Left lung (tissue), 10 donors: Measurements from ENCODE around the gene MRPL54. TPM values are rescaled to one million over a fixed set of nuclear protein-coding genes. Genes with fewer than 3 reads are reported as not detected.
A peak's percentile ranks its signal among the peaks of the same experiment; 100 is the strongest.

Experiments used
- ATAC-seq: fragments of 200-7000 bp; cut with Tn5 transposase; one replicate; pipeline ENCODE4 v1.9.1; 2020; ENCODE audit warnings: moderate library complexity
- DNase-seq, 4 donors: peaks; one replicate each; pipeline ENCODE4 v3.0.0-alpha.2; 2013 to 2020
- H3K27ac ChIP-seq, 2 donors: fragments of 200-600 bp; sonication (generic) in 1 of 2; one replicate each; pipeline versions ENCODE4 v1.5.0 to v1.8.0; 2020 to 2021
- H3K27me3 ChIP-seq, 2 donors: fragments of 200-600 bp; sonication (generic) in 1 of 2; one replicate each; pipeline versions ENCODE4 v1.5.0 to v1.8.0; 2020 to 2021
- H3K36me3 ChIP-seq, 2 donors: fragments of 200-600 bp; sonication (generic) in 1 of 2; one replicate each; pipeline versions ENCODE4 v1.5.0 to v1.8.0; 2020 to 2021
- H3K4me1 ChIP-seq, 2 donors: fragments of 200-600 bp; one replicate each; pipeline ENCODE4 v1.8.0; 2021
- H3K4me3 ChIP-seq, 2 donors: fragments of 200-600 bp; sonication (generic) in 1 of 2; one replicate each; pipeline versions ENCODE4 v1.5.0 to v1.8.0; 2020 to 2021; ENCODE audit warnings: mild to moderate bottlenecking in 1 of 2
- H3K9me3 ChIP-seq, 2 donors: fragments of 200-600 bp; sonication (generic) in 1 of 2; one replicate each; pipeline versions ENCODE4 v1.5.0 to v1.8.0; 2020 to 2021
- intact Hi-C, 2 donors: fragments of 100-400 bp; cut with DNase I; formaldehyde crosslinking; loops; one replicate each; pipeline versions ENCODE4 v1.11.2 to v1.14.2; 2022
- polyA plus RNA-seq, 6 donors: library from polyadenylated mRNA; unstranded; fragments of 120-200 nt; gene quantifications; one replicate each; pipeline ENCODE4 v1.2.1, GENCODE V29; 2013; ENCODE audit not compliant: insufficient read length in 6 of 6
- total RNA-seq, 2 donors: library from RNA; stranded (reverse); fragmentation: NEBNext Ultra II Directional; extraction: Animal tissue kit (Norgen Biotek cat#: 25700); gene quantifications; one replicate each; pipeline ENCODE4 v1.2.1, GENCODE V29; 2021
- TF ChIP-seq, protein P1 (sequence below), 2 donors: fragments of 200-600 bp; sonication (generic) in 1 of 2; IDR thresholded peaks; one replicate each; pipeline versions ENCODE4 v1.5.0 to v1.8.0; 2021; ENCODE audit warnings: antibody characterized with exemption in 2 of 2
- donor health status: DM: no; HTN: yes; CAD: no.
- donor health status: DM: no; HTN: no; CAD: no.

The MRPL54 gene
- total and polyA plus RNA-seq, 8 donors = 24.4 to 59.1 (median 31.7) TPM

GRCh38 chr19:3738477-3739220 is 23.8 kb upstream of the MRPL54 start:
- intact Hi-C loops = no loop called here
- ATAC-seq (no peak), DNase-seq (peak in 1 of 4 donors; percentile 72)
- Histone ChIP-seq H3K27me3 (peaks cover 0 to 8% of the 10 kb centered on the region in 2 donors), H3K4me1 (no peaks in the 10 kb centered on the region), H3K36me3 (peaks cover 0 to 4% of the 10 kb centered on the region in 2 donors), H3K9me3 (no peaks in the 10 kb centered on the region), H3K4me3 (no peak overlapping the region), H3K27ac (no peak overlapping the region)
- TF ChIP-seq, protein P1, sequence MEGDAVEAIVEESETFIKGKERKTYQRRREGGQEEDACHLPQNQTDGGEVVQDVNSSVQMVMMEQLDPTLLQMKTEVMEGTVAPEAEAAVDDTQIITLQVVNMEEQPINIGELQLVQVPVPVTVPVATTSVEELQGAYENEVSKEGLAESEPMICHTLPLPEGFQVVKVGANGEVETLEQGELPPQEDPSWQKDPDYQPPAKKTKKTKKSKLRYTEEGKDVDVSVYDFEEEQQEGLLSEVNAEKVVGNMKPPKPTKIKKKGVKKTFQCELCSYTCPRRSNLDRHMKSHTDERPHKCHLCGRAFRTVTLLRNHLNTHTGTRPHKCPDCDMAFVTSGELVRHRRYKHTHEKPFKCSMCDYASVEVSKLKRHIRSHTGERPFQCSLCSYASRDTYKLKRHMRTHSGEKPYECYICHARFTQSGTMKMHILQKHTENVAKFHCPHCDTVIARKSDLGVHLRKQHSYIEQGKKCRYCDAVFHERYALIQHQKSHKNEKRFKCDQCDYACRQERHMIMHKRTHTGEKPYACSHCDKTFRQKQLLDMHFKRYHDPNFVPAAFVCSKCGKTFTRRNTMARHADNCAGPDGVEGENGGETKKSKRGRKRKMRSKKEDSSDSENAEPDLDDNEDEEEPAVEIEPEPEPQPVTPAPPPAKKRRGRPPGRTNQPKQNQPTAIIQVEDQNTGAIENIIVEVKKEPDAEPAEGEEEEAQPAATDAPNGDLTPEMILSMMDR (IDR thresholded peaks at IDR 0.05) = no peak

- TF ChIP-seq, protein P1 (IDR thresholded peaks at IDR 0.05) = no peak
- no peaks in the 10 kb centered on the region for H3K9me3 ChIP-seq
- no peak overlapping the region for H3K27ac ChIP-seq
- peaks cover 0 to 7% of the 10 kb centered on the region in 2 donors for H3K27me3 ChIP-seq
- no peaks in the 10 kb centered on the region for H3K4me1 ChIP-seq
- no peak overlapping the region for H3K4me3 ChIP-seq
- ATAC-seq (no peak), DNase-seq (peak in 1 of 4 donors; percentile 72)
- H3K36me3 ChIP-seq = peaks cover 0 to 4% of the 10 kb centered on the region in 2 donors
- intact Hi-C loops = no loop called here
These were observed 22.1 kb upstream of the MRPL54 start for GRCh38 chr19:3740431-3740830.

DNA sequence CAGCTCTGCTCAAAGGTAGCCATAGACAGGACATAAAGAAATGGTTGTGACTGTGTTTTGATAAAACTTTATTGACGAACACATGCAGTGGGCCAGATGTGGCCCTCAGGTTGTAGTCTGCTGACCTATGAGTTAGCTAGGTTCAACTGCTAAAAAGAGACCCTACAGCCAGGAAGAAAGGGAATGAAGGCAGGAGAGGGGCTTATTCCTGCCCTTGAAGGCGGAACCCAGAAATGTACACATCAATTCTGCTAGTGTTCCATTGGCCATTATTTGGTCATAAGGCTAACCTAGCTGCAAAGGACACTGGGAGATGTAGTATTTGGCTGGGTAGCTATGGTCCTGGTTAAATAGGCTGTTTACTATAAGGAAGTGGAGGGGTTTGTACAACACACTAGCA is 19.0 kb upstream of the MRPL54 start:
- no peak overlapping the region for H3K4me3 ChIP-seq
- DNase-seq = no peak
- intact Hi-C loops = no loop called here
- ATAC-seq = no peak
- no peaks in the 10 kb centered on the region for H3K9me3 ChIP-seq
- TF ChIP-seq, protein P1 (IDR thresholded peaks at IDR 0.05) = no peak
- H3K4me1 ChIP-seq = no peaks in the 10 kb centered on the region
- H3K27ac ChIP-seq = no peak overlapping the region
- H3K36me3 ChIP-seq = peaks cover 0 to 4% of the 10 kb centered on the region in 2 donors
- H3K27me3 ChIP-seq = no peaks in the 10 kb centered on the region

DNA sequence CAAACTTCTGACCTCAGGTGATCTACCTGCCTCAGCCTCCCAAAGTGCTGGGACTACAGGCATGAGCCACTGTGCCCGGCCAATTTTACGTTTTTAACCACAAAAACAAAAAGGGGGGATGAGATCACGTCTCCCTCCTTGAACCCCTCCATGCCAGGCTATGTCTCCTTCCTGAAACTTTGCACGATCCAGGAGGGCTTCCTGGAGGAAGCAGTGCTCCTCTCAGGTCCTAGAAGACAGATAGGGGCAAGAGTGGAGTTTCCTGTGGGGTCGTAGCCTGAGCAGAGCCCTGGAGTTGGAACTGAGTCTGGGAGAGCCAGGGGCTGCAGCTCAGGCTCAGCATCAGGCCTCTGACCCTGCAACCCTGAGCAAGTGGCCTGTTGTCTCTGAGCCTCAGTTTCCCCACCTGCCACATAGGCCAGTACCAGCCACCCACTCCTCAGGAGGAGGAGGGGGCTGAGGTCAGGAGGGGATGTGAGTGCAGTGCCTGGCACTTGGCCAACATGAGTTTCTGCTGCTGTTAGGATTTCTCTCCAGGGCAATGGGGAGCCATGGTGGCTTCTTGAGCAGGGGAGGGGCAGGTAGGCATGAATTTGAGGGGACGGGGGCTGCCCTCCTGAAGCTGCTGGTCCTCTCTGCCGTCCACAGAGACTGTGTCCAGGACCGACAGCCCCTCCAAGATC is 17.0 kb upstream of the MRPL54 start:
- Histone ChIP-seq H3K4me1 (no peaks in the 10 kb centered on the region), H3K4me3 (no peak overlapping the region), H3K9me3 (no peaks in the 10 kb centered on the region), H3K27ac (no peak overlapping the region), H3K36me3 (peaks cover 0 to 19% of the 10 kb centered on the region in 2 donors), H3K27me3 (no peaks in the 10 kb centered on the region)
- intact Hi-C loops = no loop called here
- TF ChIP-seq, protein P1 (IDR thresholded peaks at IDR 0.05) = no peak
- no peak for ATAC-seq
- DNase-seq = no peak

GRCh38 chr19:3746371-3747056 is 16.0 kb upstream of the MRPL54 start:
- TF ChIP-seq, protein P1 (IDR thresholded peaks at IDR 0.05) = no peak
- no peaks in the 10 kb centered on the region for H3K9me3 ChIP-seq
- no peaks in the 10 kb centered on the region for H3K27me3 ChIP-seq
- DNase-seq (peak in 1 of 4 donors; percentile 81), ATAC-seq (no peak)
- H3K36me3 ChIP-seq = peaks cover 0 to 28% of the 10 kb centered on the region in 2 donors
- H3K27ac ChIP-seq = no peak overlapping the region
- no peaks in the 10 kb centered on the region for H3K4me1 ChIP-seq
- intact Hi-C loops = no loop called here
- no peak overlapping the region for H3K4me3 ChIP-seq
